Activated CD4-positive, CD25-positive, alpha-beta regulatory T cell treated with anti-CD3 and anti-CD28 coated beads, Interleukin-2, amount 50 U/mL, for 72 hours (primary cell): Measurements from ENCODE around the gene UBE2QL1.
"Not testable (repeated sequence)": the region's sequence is repeated elsewhere in the genome, so short reads cannot be mapped to it uniquely, and the experiment has no call there.

ENCODE experiments used
- DNase-seq: peaks from one replicate; pipeline ENCODE4 v3.0.0; 2021

Gene UBE2QL1

DNA sequence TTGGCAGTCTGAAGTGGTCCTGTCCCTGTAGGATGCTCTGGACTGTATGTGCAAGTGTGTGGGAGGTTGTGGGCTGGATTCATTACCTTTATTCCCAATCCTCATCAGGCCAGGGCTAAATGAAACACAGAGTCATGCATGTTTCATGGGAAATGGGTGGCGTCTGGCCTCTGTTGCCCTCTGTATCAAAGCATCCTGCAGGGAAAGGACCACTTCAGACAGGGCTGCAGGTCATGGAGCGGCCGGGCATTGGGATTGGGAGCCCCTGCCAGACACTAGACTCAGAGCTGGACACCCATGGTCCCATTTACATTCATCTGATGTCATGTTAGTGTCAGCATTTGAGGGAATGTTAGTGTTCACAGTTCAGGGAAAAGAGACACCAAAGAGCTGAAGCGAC lies 53.8 kb downstream of the UBE2QL1 start:
- DNase-seq: no peak

DNA sequence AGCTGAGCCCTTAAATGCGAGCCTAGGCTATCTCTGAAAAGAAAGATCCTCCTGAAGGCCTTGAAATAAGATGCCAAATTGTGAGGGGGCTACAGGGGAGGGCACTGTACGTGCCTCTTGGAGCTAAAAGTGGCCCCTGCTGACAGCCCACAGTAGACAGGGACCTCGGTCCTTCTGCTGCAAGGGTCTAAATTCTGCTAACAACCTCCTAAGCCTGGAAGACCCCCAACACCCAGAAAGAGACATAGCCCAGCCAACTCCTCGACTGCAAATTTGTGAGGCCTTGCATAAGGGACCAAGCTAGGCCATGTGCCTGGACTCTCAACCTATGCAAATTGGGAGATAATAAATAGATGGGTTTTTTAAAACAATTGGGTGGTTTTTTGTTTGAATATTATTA lies 54.7 kb downstream of the UBE2QL1 start:
- no peak for DNase-seq

- DNase-seq: no peak
Observed at GRCh38 chr5:6504677-6505415, 56.2 kb downstream of the UBE2QL1 start.

DNA sequence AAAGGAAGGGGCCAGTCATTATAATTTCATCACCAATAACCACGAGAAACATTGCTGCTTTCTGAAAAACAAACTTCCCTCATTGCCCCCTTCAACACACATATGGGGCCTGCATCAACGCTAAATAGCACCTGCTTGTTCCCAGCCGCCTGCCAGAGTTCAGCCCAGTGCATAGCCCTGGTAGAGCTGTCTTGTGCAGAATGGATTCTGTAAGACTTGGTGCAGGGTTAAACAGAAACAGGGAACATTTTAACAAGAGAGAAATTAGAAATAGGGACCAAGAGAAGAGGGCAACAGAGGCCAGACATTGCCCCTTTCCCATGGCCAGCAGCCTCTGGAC lies 56.7 kb downstream of the UBE2QL1 start:
- DNase-seq: no peak

GRCh38 chr5:6505783-6506557 lies 57.3 kb downstream of the UBE2QL1 start:
- DNase-seq: no peak

- no peak for DNase-seq
Observed at GRCh38 chr5:6506611-6507010, 58.0 kb downstream of the UBE2QL1 start.

- DNase-seq: no peak
Observed at GRCh38 chr5:6508931-6509330, 60.3 kb downstream of the UBE2QL1 start.

GRCh38 chr5:6510132-6510531 lies 61.5 kb downstream of the UBE2QL1 start:
- no peak for DNase-seq

DNA sequence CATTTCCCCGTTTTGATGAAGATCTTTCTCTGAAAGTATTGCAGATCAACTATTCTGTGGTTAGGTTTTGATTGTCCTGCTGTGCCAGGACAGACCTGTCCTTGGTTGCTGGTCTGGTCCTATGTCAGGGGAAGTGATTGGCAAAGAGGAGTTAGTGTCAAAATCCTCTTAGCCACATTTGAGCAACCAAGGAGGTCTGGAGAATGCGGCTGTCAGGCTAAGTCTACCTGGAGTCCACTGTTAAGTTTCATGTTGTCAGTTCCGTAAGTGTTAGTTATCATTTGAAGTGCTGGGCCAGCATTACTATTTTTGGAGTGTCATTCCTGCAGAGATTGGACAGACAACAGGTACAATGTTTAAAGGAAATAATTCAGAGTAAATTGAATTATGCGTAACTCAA lies 62.3 kb downstream of the UBE2QL1 start:
- no peak for DNase-seq

DNA sequence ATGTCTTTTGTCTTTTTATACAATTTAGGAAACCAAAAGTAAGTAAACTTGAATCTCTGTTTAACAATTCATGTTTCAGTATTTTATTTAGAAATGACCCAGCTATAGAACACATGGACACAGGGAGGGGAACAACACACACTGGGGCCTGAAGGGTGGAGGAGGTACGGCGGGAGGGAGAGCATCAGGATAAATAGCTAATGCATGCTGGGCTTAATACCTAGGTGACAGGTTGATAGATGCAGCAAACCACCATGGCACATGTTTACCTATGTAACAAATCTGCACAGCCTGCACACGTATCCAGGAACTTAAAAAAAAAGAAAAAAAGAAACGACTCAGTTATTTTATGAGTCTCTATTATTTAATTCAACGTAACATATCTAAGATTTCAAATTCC lies 67.2 kb downstream of the UBE2QL1 start:
- DNase-seq: not testable (repeated sequence)

DNA sequence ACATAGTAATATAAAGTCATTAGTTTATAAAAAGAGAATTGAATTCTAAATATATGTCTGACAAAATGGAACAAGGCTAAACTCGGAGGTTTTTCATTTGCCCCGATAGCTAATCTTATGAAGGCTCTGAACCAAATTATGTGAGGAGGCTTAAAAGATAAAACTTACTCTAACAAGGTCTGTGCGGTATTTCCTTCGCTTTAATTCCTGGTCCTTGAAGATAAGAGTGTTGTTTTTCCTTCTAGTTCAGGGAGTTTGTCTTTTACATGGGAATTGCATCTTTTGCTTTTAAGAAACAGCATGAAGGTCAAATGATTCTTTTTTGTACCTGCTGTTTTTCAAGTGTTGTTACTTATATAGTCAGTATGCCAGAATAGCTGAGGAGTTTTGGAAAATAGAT lies 68.2 kb downstream of the UBE2QL1 start:
- DNase-seq: no peak

- DNase-seq: no peak
Observed at GRCh38 chr5:6517510-6517909, 68.9 kb downstream of the UBE2QL1 start.

- no peak for DNase-seq
Observed at GRCh38 chr5:6518298-6519057, 69.8 kb downstream of the UBE2QL1 start.

DNA sequence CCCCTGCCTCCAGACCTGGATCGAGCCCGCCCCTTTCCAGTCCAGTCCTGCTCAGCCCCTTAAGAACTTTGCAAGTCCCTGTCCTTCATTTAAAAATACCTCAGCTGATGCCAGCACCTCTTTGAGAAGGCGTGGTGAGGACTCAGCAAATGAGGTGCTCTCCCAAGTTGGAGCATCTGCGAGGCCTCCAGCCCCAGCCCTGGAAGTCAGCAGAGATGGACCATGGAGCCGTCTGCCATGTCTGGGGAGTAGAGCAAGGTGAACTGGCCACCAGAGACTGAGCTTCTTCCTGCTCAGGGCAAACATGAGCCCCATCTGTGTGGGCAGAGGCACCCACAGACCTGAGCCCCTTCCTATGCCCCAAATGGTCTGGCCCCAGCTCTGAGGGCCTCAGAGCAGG lies 71.5 kb downstream of the UBE2QL1 start:
- no peak for DNase-seq

GRCh38 chr5:6522331-6522730 lies 73.7 kb downstream of the UBE2QL1 start:
- no peak for DNase-seq

GRCh38 chr5:6522923-6523322 lies 74.3 kb downstream of the UBE2QL1 start:
- no peak for DNase-seq

DNA sequence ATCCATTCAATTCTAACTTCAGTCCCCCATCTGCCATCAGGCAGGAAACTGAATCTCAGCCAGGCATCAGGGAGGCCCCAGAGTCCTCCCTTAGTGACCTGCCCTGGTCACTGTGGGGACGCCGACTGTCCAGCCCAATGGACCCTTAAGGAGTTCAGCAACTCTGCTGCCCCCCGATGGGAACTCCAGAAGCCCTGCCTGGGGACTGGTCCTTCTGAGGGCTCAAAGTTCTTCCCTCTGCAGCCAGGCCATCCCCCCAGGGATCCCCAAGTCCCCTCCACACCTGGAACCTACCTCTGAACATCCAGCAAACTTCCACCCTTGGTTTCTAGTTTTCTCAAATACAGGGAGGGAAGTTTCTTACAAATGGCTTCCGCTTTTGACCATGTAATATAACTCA lies 76.8 kb downstream of the UBE2QL1 start:
- DNase-seq: no peak

DNA sequence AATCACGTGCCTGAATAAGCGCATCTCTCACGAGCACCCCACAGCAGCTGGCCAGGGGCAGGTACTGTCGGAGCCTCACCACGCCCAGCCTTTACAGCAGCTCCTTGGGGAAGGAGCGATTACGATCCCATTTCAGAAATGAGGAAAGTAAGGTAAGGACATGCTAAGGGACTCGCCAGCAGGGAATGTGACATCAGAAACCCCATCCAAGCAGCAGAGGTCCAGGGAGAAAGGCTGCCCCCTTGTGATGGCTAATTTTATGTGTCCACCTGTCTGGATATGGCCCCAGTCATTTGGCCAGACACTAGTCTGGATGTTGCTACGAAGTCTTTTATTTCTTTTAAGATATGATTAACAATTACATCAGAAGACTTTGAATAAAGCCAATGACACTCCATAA lies 77.3 kb downstream of the UBE2QL1 start:
- DNase-seq: no peak

DNA sequence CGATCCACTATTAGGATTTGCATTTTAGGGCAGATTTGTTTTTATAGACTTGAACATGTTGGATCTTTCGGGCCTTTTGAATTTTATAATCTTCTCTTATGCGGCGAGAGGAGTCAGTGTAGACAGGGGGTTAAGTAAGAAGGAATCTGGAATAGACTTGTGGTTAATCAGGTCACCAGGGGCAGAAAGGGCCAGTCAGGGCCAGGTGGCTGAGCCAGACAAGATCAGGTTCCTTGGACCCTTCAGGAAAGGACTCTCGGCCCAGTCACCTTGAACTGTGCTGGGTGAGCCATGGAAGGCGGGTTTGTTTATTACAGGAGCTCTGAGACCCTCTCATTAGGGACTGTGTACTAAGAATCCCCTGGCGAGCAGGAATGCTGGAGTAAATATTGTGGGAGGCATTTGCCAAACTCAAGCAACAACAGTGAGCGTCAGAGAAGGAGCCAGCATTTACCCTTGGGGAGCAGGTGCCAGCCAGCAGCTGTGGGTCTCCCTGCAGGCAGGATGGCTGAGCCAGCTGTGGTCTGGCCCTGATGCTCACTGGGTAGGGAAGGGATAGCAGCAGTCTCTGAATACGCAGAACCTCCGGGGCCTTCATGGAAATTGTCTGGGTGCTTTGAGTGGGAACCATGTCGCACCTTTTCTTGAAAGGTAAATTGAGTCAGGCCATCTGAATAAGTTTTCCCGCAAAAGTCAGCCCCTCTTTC lies 79.2 kb downstream of the UBE2QL1 start:
- DNase-seq: no peak

GRCh38 chr5:6535594-6535993 lies 86.9 kb downstream of the UBE2QL1 start:
- no peak for DNase-seq

- DNase-seq: no peak
Observed at GRCh38 chr5:6539060-6539459, 90.4 kb downstream of the UBE2QL1 start.

- no peak for DNase-seq
Observed at GRCh38 chr5:6540111-6540827, 91.6 kb downstream of the UBE2QL1 start.
